CD14-positive monocyte (primary cell): ENCODE data around the gene DAPK1. TPM values are rescaled to one million over a fixed set of nuclear protein-coding genes. Genes with fewer than 3 reads are reported as not detected.

Source experiments
- DNase-seq, 3 donors: peaks; one replicate each; pipeline ENCODE4 v3.0.0-alpha.2; 2011 to 2022
- H2AFZ ChIP-seq: 2 replicates; pipeline ENCODE4 v1.6.0; 2012; ENCODE audit warnings: mild to moderate bottlenecking, low read depth, low read length, inconsistent platforms; ENCODE audit not compliant: insufficient read depth, poor library complexity, severe bottlenecking
- H3K27ac ChIP-seq, 2 donors: 1 replicate in 1 of 2; 2 replicates in 1 of 2; pipeline ENCODE4 v1.5.1; 2012 to 2013; ENCODE audit warnings: low read length in 2 of 2, control low read depth in 1 of 2, inconsistent platforms in 1 of 2, low read depth in 1 of 2, mild to moderate bottlenecking in 1 of 2
- H3K27me3 ChIP-seq, 2 donors: one replicate each; pipeline versions ENCODE4 v1.6.0 to v1.6.1; 2011 to 2013; ENCODE audit warnings: low read length in 2 of 2; ENCODE audit not compliant: control insufficient read depth in 2 of 2, insufficient read depth in 2 of 2
- H3K36me3 ChIP-seq, 2 donors: replicated peaks in 1 of 2; 1 replicate in 1 of 2; 2 replicates in 1 of 2; pipeline versions ENCODE4 v1.5.1 to v1.6.1; 2012 to 2013; ENCODE audit warnings: low read length in 2 of 2, control low read depth in 1 of 2, inconsistent platforms in 1 of 2, mild to moderate bottlenecking in 1 of 2; ENCODE audit not compliant: insufficient read depth in 2 of 2, control insufficient read depth in 1 of 2
- H3K4me1 ChIP-seq, 2 donors: 1 replicate in 1 of 2; 2 replicates in 1 of 2; pipeline versions ENCODE4 v1.5.1 to v1.6.1; 2012 to 2013; ENCODE audit warnings: low read length in 2 of 2, control low read depth in 1 of 2, inconsistent platforms in 1 of 2, mild to moderate bottlenecking in 1 of 2, moderate library complexity in 1 of 2; ENCODE audit not compliant: insufficient read depth in 2 of 2, control insufficient read depth in 1 of 2
- H3K4me2 ChIP-seq: replicated peaks from 2 replicates; pipeline ENCODE3; 2012; ENCODE audit warnings: low read length, moderate library complexity, mild to moderate bottlenecking; ENCODE audit not compliant: poor library complexity, severe bottlenecking; ENCODE audit errors: extremely low read depth
- H3K4me3 ChIP-seq, 3 experiments: fragments of 200-600 bp in 1 of 3; sonication (generic) in 1 of 3; replicated peaks in 1 of 3; 1 replicate in 2 of 3; 2 replicates in 1 of 3; pipeline ENCODE4 v1.5.1; 2011 to 2013; ENCODE audit warnings: low read length in 3 of 3, mild to moderate bottlenecking in 3 of 3, control low read depth in 2 of 3, low read depth in 2 of 3, inconsistent platforms in 1 of 3, moderate library complexity in 1 of 3
- H3K79me2 ChIP-seq: 2 replicates; pipeline ENCODE4 v1.6.0; 2012; ENCODE audit warnings: mild to moderate bottlenecking, control low read depth, inconsistent platforms, low read length, moderate library complexity; ENCODE audit not compliant: insufficient read depth
- H3K9ac ChIP-seq: 2 replicates; pipeline ENCODE4 v1.6.0; 2017; ENCODE audit warnings: low read length, mild to moderate bottlenecking; ENCODE audit not compliant: insufficient read depth, poor library complexity, severe bottlenecking
- H3K9me3 ChIP-seq, 2 donors: replicated peaks in 1 of 2; 1 replicate in 1 of 2; 2 replicates in 1 of 2; pipeline versions ENCODE4 v1.5.1 to v1.6.1; 2012 to 2013; ENCODE audit warnings: low read length in 2 of 2, control low read depth in 1 of 2; ENCODE audit not compliant: control insufficient read depth in 1 of 2, insufficient read depth in 1 of 2
- H4K20me1 ChIP-seq: 2 replicates; pipeline ENCODE4 v1.6.0; 2012; ENCODE audit warnings: mild to moderate bottlenecking, low read length, control low read depth, moderate library complexity; ENCODE audit not compliant: insufficient read depth
- H3K27ac Mint-ChIP-seq, 7 donors: one replicate each; pipeline ENCODE4 v1.8.0; 2020; ENCODE audit warnings: mild to moderate bottlenecking in 7 of 7, mixed read lengths in 7 of 7, moderate library complexity in 6 of 7, inconsistent platforms in 2 of 7
- H3K27me3 Mint-ChIP-seq, 3 donors: one replicate each; pipeline ENCODE4 v1.8.0; 2021 to 2022; ENCODE audit warnings: low read depth in 3 of 3, mild to moderate bottlenecking in 3 of 3, mixed read lengths in 3 of 3, moderate library complexity in 3 of 3, inconsistent platforms in 1 of 3
- H3K36me3 Mint-ChIP-seq, 2 donors: one replicate each; pipeline ENCODE4 v1.8.0; 2020; ENCODE audit warnings: mixed read lengths in 2 of 2, inconsistent platforms in 1 of 2, mild to moderate bottlenecking in 1 of 2
- H3K4me1 Mint-ChIP-seq: one replicate; pipeline ENCODE4 v1.8.0; 2020; ENCODE audit warnings: mild to moderate bottlenecking, mixed read lengths
- H3K4me3 Mint-ChIP-seq, 2 donors: one replicate each; pipeline ENCODE4 v1.8.0; 2020; ENCODE audit warnings: mild to moderate bottlenecking in 2 of 2, mixed read lengths in 2 of 2, moderate library complexity in 1 of 2
- H3K9me3 Mint-ChIP-seq, 7 donors: one replicate each; pipeline ENCODE4 v1.8.0; 2020 to 2022; ENCODE audit warnings: mixed read lengths in 7 of 7, mild to moderate bottlenecking in 6 of 7, moderate library complexity in 6 of 7, inconsistent platforms in 2 of 7
- WGBS: methylation state at CpG from one replicate; pipeline ENCODE4 v1.1.5; 2013; ENCODE audit warnings: missing lambda C conversion rate; ENCODE audit not compliant: insufficient coverage; 5-methylcytosine and 5-hydroxymethylcytosine counted together
- intact Hi-C, 2 donors: fragments of 100-400 bp; cut with micrococcal nuclease; formaldehyde crosslinking; loops; one replicate each; pipeline versions ENCODE4 v1.15.0 to v1.15.1; 2023
- polyA plus RNA-seq, 3 donors: library from polyadenylated mRNA; depleted of rRNA in 1 of 3; unstranded in 2 of 3; stranded (reverse) in 1 of 3; fragments of 300-500 nt in 2 of 3; fragments of >200 nt in 1 of 3; fragmentation: Illumina TruSeq in 2 of 3; gene quantifications; 1 replicate in 2 of 3; 2 replicates in 1 of 3; pipeline ENCODE4 v1.2.3, GENCODE V29; 2012 to 2021
- TF ChIP-seq, protein P1 (sequence below): fragments of 200-600 bp; IDR thresholded peaks from one replicate; pipeline ENCODE4 v1.8.0; 2022; ENCODE audit warnings: antibody characterized with exemption, mild to moderate bottlenecking

Gene DAPK1
- polyA plus RNA-seq, 3 donors = 24.1 to 102 (median 44.4) TPM

DNA sequence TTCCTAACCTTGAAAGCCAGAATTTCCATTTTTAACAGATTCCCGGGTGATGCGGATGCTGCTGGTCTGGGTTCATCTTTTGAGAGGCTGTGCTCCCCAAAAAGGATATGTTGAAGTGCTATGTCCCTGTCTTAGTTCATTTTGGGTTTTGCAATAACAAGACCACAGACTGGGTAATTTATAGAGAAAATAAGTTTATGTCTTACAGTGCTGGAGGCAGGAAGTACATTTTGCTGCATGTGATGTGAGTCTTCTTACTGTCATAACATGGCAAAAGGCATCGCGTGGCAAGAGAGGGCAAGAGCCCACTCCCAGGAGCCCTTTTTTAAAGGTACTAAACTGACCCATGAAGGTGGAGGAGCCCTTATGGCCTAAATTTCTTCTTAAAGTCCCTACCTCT is 114.1 kb downstream of the DAPK1 start:
- H3K79me2 ChIP-seq = peaks cover 11% of the 10 kb centered on the region
- peak overlapping the region in 1 of 3 experiments; percentile 2 for H3K4me3 ChIP-seq
- intact Hi-C loops = loop anchor here (5.0 to 10.0 kb wide), 5 partner anchors 54 to 114 kb away; partner anchors contain the start of gene DAPK1 (in 1 of the 2)
- Mint-ChIP-seq H3K27ac (peak overlapping the region; percentile 90 to 97 (median 95)), H3K9me3 (peaks cover 7 to 19% (median 14%) of the 10 kb centered on the region in 7 donors), H3K36me3 (peaks cover 53 to 72% of the 10 kb centered on the region in 2 donors), H3K4me3 (peak overlapping the region; percentile 2 to 39), H3K4me1 (peaks cover 87% of the 10 kb centered on the region), H3K27me3 (peaks cover 0 to 3% (median 1%) of the 10 kb centered on the region in 3 donors)
- peaks cover 13 to 14% of the 10 kb centered on the region in 2 donors for H3K9me3 ChIP-seq
- TF ChIP-seq, protein P1, sequence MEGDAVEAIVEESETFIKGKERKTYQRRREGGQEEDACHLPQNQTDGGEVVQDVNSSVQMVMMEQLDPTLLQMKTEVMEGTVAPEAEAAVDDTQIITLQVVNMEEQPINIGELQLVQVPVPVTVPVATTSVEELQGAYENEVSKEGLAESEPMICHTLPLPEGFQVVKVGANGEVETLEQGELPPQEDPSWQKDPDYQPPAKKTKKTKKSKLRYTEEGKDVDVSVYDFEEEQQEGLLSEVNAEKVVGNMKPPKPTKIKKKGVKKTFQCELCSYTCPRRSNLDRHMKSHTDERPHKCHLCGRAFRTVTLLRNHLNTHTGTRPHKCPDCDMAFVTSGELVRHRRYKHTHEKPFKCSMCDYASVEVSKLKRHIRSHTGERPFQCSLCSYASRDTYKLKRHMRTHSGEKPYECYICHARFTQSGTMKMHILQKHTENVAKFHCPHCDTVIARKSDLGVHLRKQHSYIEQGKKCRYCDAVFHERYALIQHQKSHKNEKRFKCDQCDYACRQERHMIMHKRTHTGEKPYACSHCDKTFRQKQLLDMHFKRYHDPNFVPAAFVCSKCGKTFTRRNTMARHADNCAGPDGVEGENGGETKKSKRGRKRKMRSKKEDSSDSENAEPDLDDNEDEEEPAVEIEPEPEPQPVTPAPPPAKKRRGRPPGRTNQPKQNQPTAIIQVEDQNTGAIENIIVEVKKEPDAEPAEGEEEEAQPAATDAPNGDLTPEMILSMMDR = no peak
- peak; percentile 65 to 67 (median 66) for DNase-seq
- H3K9ac ChIP-seq = peak overlapping the region; percentile 23
- peaks cover 62 to 84% of the 10 kb centered on the region in 2 donors for H3K4me1 ChIP-seq
- H3K36me3 ChIP-seq = peaks cover 0 to 41% of the 10 kb centered on the region in 2 donors
- H3K4me2 ChIP-seq = peak overlapping the region; percentile 29
- WGBS = 0% methylated on average over 2 of the region's 4 CpGs
- H3K27ac ChIP-seq = peak overlapping the region; percentile 64 to 93
- no peaks in the 10 kb centered on the region for H4K20me1 ChIP-seq
- H2AFZ ChIP-seq = no peak overlapping the region
- no peaks in the 10 kb centered on the region for H3K27me3 ChIP-seq

- Mint-ChIP-seq H3K36me3 (peaks cover 54 to 72% of the 10 kb centered on the region in 2 donors), H3K27ac (peak overlapping the region; percentile 90 to 97 (median 95)), H3K4me1 (peaks cover 87% of the 10 kb centered on the region), H3K9me3 (peaks cover 6 to 12% (median 7%) of the 10 kb centered on the region in 7 donors), H3K4me3 (no peak overlapping the region), H3K27me3 (peaks cover 0 to 3% (median 1%) of the 10 kb centered on the region in 3 donors)
- H3K4me1 ChIP-seq = peaks cover 62 to 84% of the 10 kb centered on the region in 2 donors
- H2AFZ ChIP-seq = no peak overlapping the region
- peaks cover 11% of the 10 kb centered on the region for H3K79me2 ChIP-seq
- H3K9me3 ChIP-seq = peaks cover 6% of the 10 kb centered on the region in 2 donors
- 100% methylated on average over 1 of the region's 3 CpGs for WGBS
- no peaks in the 10 kb centered on the region for H4K20me1 ChIP-seq
- peak overlapping the region; percentile 64 to 93 for H3K27ac ChIP-seq
- no peak overlapping the region for H3K4me2 ChIP-seq
- peaks cover 0 to 41% of the 10 kb centered on the region in 2 donors for H3K36me3 ChIP-seq
- no peak for DNase-seq
- peak overlapping the region; percentile 23 for H3K9ac ChIP-seq
- H3K4me3 ChIP-seq = peak overlapping the region in 1 of 3 experiments; percentile 37
- TF ChIP-seq, protein P1 = no peak
- intact Hi-C loops = loop anchor here (5.0 to 10.0 kb wide), 5 partner anchors 55 to 115 kb away; partner anchors contain the start of gene DAPK1 (in 1 of the 2)
- H3K27me3 ChIP-seq = no peaks in the 10 kb centered on the region
Observed at GRCh38 chr9:87612536-87612935, 114.9 kb downstream of the DAPK1 start.
